T-cell (primary cell): Measurements from ENCODE around the gene KCTD14. TPM values are rescaled to one million over a fixed set of nuclear protein-coding genes. Genes with fewer than 3 reads are reported as not detected.
"Not testable (repeated sequence)": the region's sequence is repeated elsewhere in the genome, so short reads cannot be mapped to it uniquely, and the experiment has no call there.

Experiments used
- ATAC-seq, 4 experiments: fragments of 200-7000 bp in 3 of 4; fragments of 150-1000 bp in 1 of 4; cut with Tn5 transposase; replicated peaks in 1 of 4; 1 replicate in 3 of 4; 2 replicates in 1 of 4; pipeline ENCODE4 v1.10.0; 2021; ENCODE audit warnings: moderate library complexity in 3 of 4, mild to moderate bottlenecking in 2 of 4, moderate number of reproducible peaks in 1 of 4
- CTCF ChIA-PET, 2 donors: fragments of 300-600 bp; sonication (Branson Sonifier 250); formaldehyde crosslinking; loops; one replicate each; lab custom pipeline; 2022; ENCODE audit warnings: antibody characterized with exemption in 2 of 2; lab: Charles Lee
- POLR2A ChIA-PET, 2 donors: fragments of 300-600 bp; sonication (Branson Sonifier 250); formaldehyde crosslinking; loops; one replicate each; lab custom pipeline; 2022; ENCODE audit warnings: antibody characterized with exemption in 2 of 2; lab: Charles Lee
- DNase-seq, 35 experiments: peaks; one replicate each; pipeline versions ENCODE4 v3.0.0 to v3.0.0-alpha.2; 2013 to 2023
- H3K27ac ChIP-seq: one replicate; pipeline ENCODE4 v1.5.1; 2013; ENCODE audit warnings: low read length
- H3K27me3 ChIP-seq, 2 experiments: replicated peaks in 1 of 2; 1 replicate in 1 of 2; 2 replicates in 1 of 2; pipeline versions ENCODE4 v1.6.1 to v1.7.0; 2013; ENCODE audit warnings: low read length in 1 of 2, mixed read lengths in 1 of 2; ENCODE audit not compliant: control insufficient read depth in 2 of 2, insufficient read depth in 2 of 2; ENCODE audit errors: extremely low read depth in 1 of 2
- H3K36me3 ChIP-seq, 2 donors: 1 replicate in 1 of 2; 2 replicates in 1 of 2; pipeline versions ENCODE4 v1.6.1 to v1.7.0; 2013; ENCODE audit warnings: low read length in 1 of 2; ENCODE audit not compliant: control insufficient read depth in 2 of 2, insufficient read depth in 1 of 2; ENCODE audit errors: extremely low read depth in 1 of 2
- H3K4me1 ChIP-seq, 2 experiments: 1 replicate in 1 of 2; 2 replicates in 1 of 2; pipeline versions ENCODE4 v1.6.1 to v1.7.0; 2013; ENCODE audit warnings: low read length in 2 of 2, mixed read lengths in 1 of 2; ENCODE audit not compliant: insufficient read depth in 2 of 2, control insufficient read depth in 1 of 2; ENCODE audit errors: extremely low read depth in 1 of 2
- H3K4me3 ChIP-seq, 2 donors: 1 replicate in 1 of 2; 2 replicates in 1 of 2; pipeline versions ENCODE4 v1.5.1 to v1.7.0; 2013; ENCODE audit warnings: mild to moderate bottlenecking in 2 of 2, low read length in 1 of 2, moderate library complexity in 1 of 2; ENCODE audit not compliant: control insufficient read depth in 1 of 2; ENCODE audit errors: extremely low read depth in 1 of 2
- H3K9me3 ChIP-seq: 2 replicates; pipeline ENCODE4 v1.7.0; 2013
- H3K27ac Mint-ChIP-seq, 2 donors: one replicate each; pipeline ENCODE4 v1.8.0; 2020 to 2021; ENCODE audit warnings: mild to moderate bottlenecking in 2 of 2, mixed read lengths in 2 of 2
- H3K27me3 Mint-ChIP-seq, 2 donors: one replicate each; pipeline ENCODE4 v1.8.0; 2021 to 2022; ENCODE audit warnings: mixed read lengths in 2 of 2
- H3K36me3 Mint-ChIP-seq: one replicate; pipeline ENCODE4 v1.8.0; 2021; ENCODE audit warnings: mixed read lengths
- H3K4me1 Mint-ChIP-seq, 3 donors: one replicate each; pipeline ENCODE4 v1.8.0; 2020 to 2022; ENCODE audit warnings: mixed read lengths in 3 of 3, mild to moderate bottlenecking in 1 of 3
- H3K4me3 Mint-ChIP-seq, 3 donors: one replicate each; pipeline ENCODE4 v1.8.0; 2020 to 2022; ENCODE audit warnings: mild to moderate bottlenecking in 3 of 3, mixed read lengths in 3 of 3, moderate library complexity in 3 of 3
- H3K9me3 Mint-ChIP-seq, 3 donors: one replicate each; pipeline ENCODE4 v1.8.0; 2020 to 2022; ENCODE audit warnings: mixed read lengths in 3 of 3
- WGBS: methylation state at CpG from one replicate; pipeline ENCODE4 v1.1.5; 2013; ENCODE audit warnings: missing lambda C conversion rate; ENCODE audit not compliant: insufficient coverage; 5-methylcytosine and 5-hydroxymethylcytosine counted together
- total RNA-seq, 35 experiments: library from RNA in 6 of 35; stranded (reverse) in 6 of 35; fragments of 120-200 nt in 1 of 35; gene quantifications; one replicate each; pipeline versions ENCODE4 v1.2.1 to v1.2.4 and lab custom pipeline; 2013 to 2026

KCTD14 gene
- total RNA-seq, 5 donors from 2014 or later (not counting 1 experiment from before 2014, with no cell fraction given): 0.18 to 0.30 (median 0.23) TPM; not detected in 2

DNA sequence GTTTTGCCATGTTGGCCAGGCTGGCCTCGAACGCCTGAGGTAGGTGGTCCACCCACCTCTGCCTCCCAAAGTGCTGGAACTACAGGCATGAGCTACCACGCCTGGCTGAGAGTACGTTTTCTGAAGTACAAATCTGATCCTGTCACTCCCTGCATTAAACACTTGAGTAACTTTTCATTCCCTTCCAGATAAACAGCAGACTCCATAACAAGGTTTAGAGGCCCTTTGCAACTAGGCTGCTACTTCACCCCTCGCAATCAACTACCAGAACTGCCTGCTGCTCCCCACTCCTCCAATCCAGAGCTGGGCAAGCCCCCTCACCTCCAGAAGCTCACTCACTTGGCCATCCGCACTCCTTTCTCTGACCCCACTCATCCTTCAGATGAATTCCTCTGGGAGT is 1.5 kb downstream of the KCTD14 start:
- Mint-ChIP-seq H3K36me3 (no peaks in the 10 kb centered on the region), H3K27me3 (peaks cover 20 to 21% of the 10 kb centered on the region in 2 donors), H3K4me3 (no peak overlapping the region), H3K4me1 (peaks cover 0 to 7% (median 2%) of the 10 kb centered on the region in 3 donors), H3K27ac (no peak overlapping the region), H3K9me3 (no peaks in the 10 kb centered on the region)
- peaks cover 2 to 18% of the 10 kb centered on the region in 2 experiments for H3K27me3 ChIP-seq
- no peak overlapping the region for H3K27ac ChIP-seq
- ATAC-seq (no peak), DNase-seq (no peak)
- CTCF ChIA-PET: interaction anchor here in 1 of 2 donors (0.6 kb wide), 1 partner anchor 26 kb away, joined by 6 read pairs; no protein-coding TSS in a partner anchor
- WGBS: 78% methylated on average over 5 of the region's 6 CpGs
- POLR2A ChIA-PET: no interaction called here
- H3K4me1 ChIP-seq: no peaks in the 10 kb centered on the region
- no peak overlapping the region for H3K4me3 ChIP-seq
- no peaks in the 10 kb centered on the region for H3K9me3 ChIP-seq
- no peaks in the 10 kb centered on the region for H3K36me3 ChIP-seq

DNA sequence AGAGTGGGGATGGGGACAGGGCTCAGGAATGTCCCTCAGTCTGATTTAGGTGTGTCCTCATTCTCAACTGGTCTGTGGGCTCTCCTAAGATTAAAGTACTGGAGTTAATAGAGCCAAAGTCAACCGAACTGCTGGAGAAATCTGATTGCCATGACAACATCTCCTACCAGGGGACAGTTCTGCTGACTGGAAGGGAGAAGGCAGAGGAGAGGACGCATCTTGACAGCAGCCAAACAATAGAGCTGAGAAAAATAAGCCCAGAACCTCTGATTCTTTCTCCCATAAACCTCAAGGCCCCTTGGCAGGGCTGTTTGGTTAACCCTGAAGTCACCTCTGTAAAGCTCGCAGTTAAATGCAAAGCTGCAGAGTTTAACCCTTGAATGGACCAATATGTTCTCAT is 2.8 kb downstream of the KCTD14 start:
- ChIA-PET CTCF (interaction anchor here in 1 of 2 donors (0.9 kb wide), 1 partner anchor 26 kb away, joined by 4 read pairs; no protein-coding TSS in a partner anchor), POLR2A (no interaction called here)
- peaks cover 20 to 21% of the 10 kb centered on the region in 2 donors for H3K27me3 Mint-ChIP-seq
- DNase-seq (no peak), ATAC-seq (no peak)
- no peak overlapping the region for H3K4me3 Mint-ChIP-seq
- no peak overlapping the region for H3K27ac Mint-ChIP-seq
- no peaks in the 10 kb centered on the region for H3K4me1 ChIP-seq
- H3K27me3 ChIP-seq: peaks cover 2 to 18% of the 10 kb centered on the region in 2 experiments
- no peaks in the 10 kb centered on the region for H3K9me3 ChIP-seq
- H3K4me3 ChIP-seq: no peak overlapping the region
- no peaks in the 10 kb centered on the region for H3K36me3 Mint-ChIP-seq
- no peak overlapping the region for H3K27ac ChIP-seq
- 100% methylated on average over 1 of the region's 3 CpGs for WGBS
- H3K9me3 Mint-ChIP-seq: no peaks in the 10 kb centered on the region
- peaks cover 0 to 7% (median 2%) of the 10 kb centered on the region in 3 donors for H3K4me1 Mint-ChIP-seq
- no peaks in the 10 kb centered on the region for H3K36me3 ChIP-seq

DNA sequence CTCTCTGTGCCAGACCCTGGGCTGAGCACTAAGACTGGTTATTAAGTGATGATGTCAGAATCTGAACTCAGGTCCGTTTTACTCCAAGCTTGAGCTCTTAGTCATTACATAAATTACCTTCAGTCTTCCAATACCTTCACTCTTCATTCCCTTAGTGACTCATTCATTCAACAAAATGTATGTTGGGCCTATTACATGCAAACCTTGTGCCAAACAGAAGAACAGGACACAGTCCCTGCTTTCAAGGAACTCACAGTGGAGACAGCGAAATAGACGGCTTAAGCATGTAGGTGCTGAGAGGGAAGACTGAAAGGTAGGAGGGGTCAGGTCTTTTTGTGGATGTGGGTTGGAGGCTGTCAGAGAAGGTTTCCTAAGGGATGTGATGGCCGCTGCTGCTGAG is 3.3 kb downstream of the KCTD14 start:
- Histone ChIP-seq H3K4me1 (no peaks in the 10 kb centered on the region), H3K36me3 (no peaks in the 10 kb centered on the region), H3K9me3 (no peaks in the 10 kb centered on the region), H3K27me3 (peaks cover 2 to 18% of the 10 kb centered on the region in 2 experiments), H3K4me3 (no peak overlapping the region), H3K27ac (no peak overlapping the region)
- ChIA-PET CTCF (no interaction called here), POLR2A (no interaction called here)
- Mint-ChIP-seq H3K4me1 (peaks cover 0 to 7% (median 2%) of the 10 kb centered on the region in 3 donors), H3K9me3 (no peaks in the 10 kb centered on the region), H3K4me3 (no peak overlapping the region), H3K27me3 (peaks cover 20 to 21% of the 10 kb centered on the region in 2 donors), H3K27ac (no peak overlapping the region), H3K36me3 (no peaks in the 10 kb centered on the region)
- DNase-seq (no peak), ATAC-seq (no peak)
- WGBS: 96% methylated on average over 2 of the region's 4 CpGs

DNA sequence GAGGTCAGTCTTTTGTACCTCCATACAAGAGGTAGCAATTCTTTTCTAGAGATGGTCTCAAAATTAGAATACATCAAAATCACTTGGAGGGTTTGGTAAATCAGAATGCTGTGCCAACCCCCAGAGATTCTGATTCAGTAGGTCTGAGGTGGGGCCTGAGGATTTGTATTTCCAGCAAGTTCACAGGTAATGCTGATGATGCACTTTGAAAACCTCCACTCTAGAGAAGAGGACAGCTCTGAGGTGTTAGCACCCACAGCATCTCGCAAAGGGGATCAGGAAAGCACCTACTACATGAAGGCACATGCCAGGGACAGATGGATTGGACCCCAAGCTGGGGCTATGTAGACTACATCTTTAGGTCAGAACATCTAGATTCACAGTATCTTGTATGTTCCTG is 7.2 kb downstream of the KCTD14 start:
- POLR2A ChIA-PET: interaction anchor here in 1 of 2 donors (0.7 kb wide), 1 partner anchor 621 kb away, joined by 4 read pairs; no protein-coding TSS in a partner anchor
- WGBS: 100% methylated on average over 1 of the region's 1 CpG
- Mint-ChIP-seq H3K4me3 (no peak overlapping the region), H3K36me3 (no peaks in the 10 kb centered on the region), H3K27ac (no peak overlapping the region), H3K4me1 (no peaks in the 10 kb centered on the region), H3K27me3 (peaks cover 0 to under 1% of the 10 kb centered on the region in 2 donors), H3K9me3 (no peaks in the 10 kb centered on the region)
- H3K9me3 ChIP-seq: no peaks in the 10 kb centered on the region
- H3K4me1 ChIP-seq: no peaks in the 10 kb centered on the region
- no peak overlapping the region for H3K4me3 ChIP-seq
- H3K27ac ChIP-seq: no peak overlapping the region
- no peaks in the 10 kb centered on the region for H3K27me3 ChIP-seq
- CTCF ChIA-PET: no interaction called here
- ATAC-seq (no peak), DNase-seq (no peak)
- no peaks in the 10 kb centered on the region for H3K36me3 ChIP-seq

DNA sequence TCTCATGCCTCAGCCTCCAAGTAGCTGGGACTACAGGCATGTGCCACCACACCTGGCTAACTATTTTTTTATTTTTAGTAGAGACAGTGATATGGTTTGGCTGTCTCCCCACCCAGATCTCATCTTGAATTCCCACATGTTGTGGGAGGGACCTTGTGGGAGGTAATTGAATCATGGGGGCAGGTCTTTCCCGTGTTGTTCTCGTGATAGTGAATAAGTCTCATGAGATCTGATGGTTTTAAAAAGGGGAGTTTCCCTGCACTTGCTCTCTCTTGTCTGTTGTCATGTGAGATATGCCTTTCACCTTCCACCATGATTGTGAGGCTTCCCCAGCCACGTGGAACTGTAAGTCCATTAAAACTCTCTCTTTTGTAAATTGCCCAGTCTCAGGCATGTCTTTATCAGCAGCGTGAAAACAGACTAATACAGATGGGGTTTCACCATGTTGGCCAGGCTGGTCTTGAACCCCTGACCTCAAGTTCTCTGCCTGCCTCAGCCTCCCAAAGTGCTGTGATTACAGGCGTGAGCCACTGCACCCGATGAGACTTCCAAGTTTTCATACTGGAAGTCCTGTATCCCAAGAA is 8.0 kb downstream of the KCTD14 start:
- POLR2A ChIA-PET, H3K9me3 ChIP-seq, H3K27ac Mint-ChIP-seq, H3K36me3 ChIP-seq, H3K27me3 ChIP-seq, H3K4me1 ChIP-seq, ATAC-seq, H3K4me1 Mint-ChIP-seq, H3K36me3 Mint-ChIP-seq, CTCF ChIA-PET, H3K4me3 ChIP-seq, DNase-seq, H3K4me3 Mint-ChIP-seq, H3K9me3 Mint-ChIP-seq, H3K27ac ChIP-seq, H3K27me3 Mint-ChIP-seq: not testable (repeated sequence)
- 100% methylated on average over 2 of the region's 6 CpGs for WGBS

DNA sequence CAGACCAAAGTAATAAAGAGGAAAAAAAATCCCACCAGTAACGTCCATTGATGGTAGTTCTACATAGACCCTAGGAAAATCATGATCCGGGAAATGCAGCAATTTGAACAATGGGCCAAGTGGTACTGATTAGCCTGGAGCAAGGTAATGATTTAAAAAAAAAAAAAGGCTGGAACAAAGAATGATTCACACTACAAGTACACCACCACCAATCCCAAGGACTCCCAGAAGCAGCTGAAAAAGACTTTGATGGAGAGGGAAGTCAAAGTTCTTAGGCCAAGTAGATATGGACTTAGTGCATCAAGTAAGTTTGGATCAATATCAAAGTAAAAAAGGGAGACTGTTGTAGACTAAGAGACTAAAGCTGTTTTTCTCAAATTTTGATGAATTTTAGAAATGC is 11.8 kb downstream of the KCTD14 start:
- no peak overlapping the region for H3K27ac Mint-ChIP-seq
- Histone ChIP-seq H3K36me3 (no peaks in the 10 kb centered on the region), H3K27me3 (peaks cover 0 to 2% of the 10 kb centered on the region in 2 experiments), H3K9me3 (no peaks in the 10 kb centered on the region), H3K27ac (no peak overlapping the region), H3K4me1 (no peaks in the 10 kb centered on the region), H3K4me3 (no peak overlapping the region)
- ATAC-seq: no peak
- DNase-seq: no peak
- no peaks in the 10 kb centered on the region for H3K36me3 Mint-ChIP-seq
- no CpG with 5 or more reads among the region's 2 CpGs for WGBS
- no peaks in the 10 kb centered on the region for H3K4me1 Mint-ChIP-seq
- no peak overlapping the region for H3K4me3 Mint-ChIP-seq
- POLR2A ChIA-PET: no interaction called here
- H3K9me3 Mint-ChIP-seq: no peaks in the 10 kb centered on the region
- peaks cover 3% of the 10 kb centered on the region in 2 donors for H3K27me3 Mint-ChIP-seq
- CTCF ChIA-PET: no interaction called here
